IPS-18c (cell line): ENCODE data around the gene RAB3GAP1.
A peak's percentile ranks its signal among the peaks of the same experiment; 100 is the strongest.
"Not testable (repeated sequence)": the region's sequence is repeated elsewhere in the genome, so short reads cannot be mapped to it uniquely, and the experiment has no call there.

ENCODE experiments used
- H3K4me3 ChIP-seq: 2 replicates; pipeline ENCODE4 v1.7.0; 2013; ENCODE audit warnings: low read depth, mild to moderate bottlenecking, low read length, moderate library complexity; ENCODE audit not compliant: insufficient read depth
- H3K9me3 ChIP-seq: one replicate; pipeline ENCODE4 v1.6.1; 2013; ENCODE audit warnings: mild to moderate bottlenecking, low read length, moderate library complexity; ENCODE audit not compliant: control insufficient read depth, insufficient read depth

RAB3GAP1 gene

DNA sequence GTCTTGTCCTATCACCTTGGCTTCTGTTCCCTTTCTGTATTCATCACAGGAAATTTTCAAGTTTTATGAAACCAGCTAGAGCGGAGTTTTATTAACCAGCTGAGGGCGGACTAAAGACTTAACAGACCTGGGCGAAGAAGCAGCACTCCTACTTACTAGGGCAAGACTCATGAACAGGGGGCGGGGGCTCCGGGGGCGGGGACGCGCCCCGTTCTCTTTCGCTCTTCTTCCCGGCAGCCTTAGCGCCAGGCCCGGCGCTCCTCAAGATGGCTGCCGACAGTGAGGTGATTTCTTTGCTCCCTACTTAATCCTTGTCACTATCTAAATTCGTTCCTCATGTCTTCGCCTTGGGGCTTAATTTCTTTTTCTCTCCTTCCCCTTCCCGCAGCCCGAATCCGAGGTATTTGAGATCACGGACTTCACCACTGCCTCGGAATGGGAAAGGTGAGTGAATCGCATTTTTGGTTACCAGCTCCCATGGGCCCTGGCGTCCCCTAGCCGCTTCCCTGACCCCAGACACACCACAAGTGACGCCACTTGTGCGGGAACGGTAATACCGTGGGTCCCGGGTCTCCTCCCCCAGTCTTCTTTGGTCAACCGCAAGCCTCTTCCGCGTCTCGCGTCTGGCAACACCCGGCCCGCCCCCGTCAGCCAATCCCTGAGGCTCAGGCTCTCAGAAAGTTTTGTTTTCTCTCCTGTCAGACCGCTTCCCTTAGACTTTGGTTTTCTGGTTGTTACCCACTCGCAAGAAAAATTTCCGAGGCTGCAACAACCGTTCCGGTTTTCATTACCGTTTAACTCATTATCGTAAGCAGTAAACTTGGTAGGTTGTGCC, at the start of gene RAB3GAP1:
Gene RAB3GAP1, plus strand, starts transcription at position 251 of the 835 bp plus-strand sequence. Its CDS starts 16 bp downstream, at position 267.
- H3K9me3 ChIP-seq = no peaks in the 10 kb centered on the region
- H3K4me3 ChIP-seq = peak within 1 kb of the TSS; percentile 92

DNA sequence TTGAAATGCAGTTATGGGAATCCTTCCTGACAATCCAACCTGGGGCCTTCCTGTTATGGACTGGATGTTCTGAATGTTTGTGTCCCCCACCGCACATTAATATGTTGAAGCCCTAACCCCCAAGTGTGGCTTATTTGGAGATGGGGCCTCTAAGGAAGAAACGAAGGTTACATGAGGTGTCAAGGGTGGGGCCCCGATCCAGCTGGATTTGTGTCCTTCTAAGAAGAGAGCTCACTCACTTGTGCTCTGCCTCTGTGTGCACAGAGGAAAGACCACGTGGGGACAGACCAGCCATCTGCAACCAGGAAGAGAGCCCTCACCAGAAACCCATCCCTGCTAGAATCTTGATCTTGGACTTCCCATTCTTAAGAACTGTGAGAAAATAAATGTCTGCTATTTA, 49.3 kb upstream of the RAB3GAP1 start:
- H3K4me3 ChIP-seq = no peak overlapping the region

DNA sequence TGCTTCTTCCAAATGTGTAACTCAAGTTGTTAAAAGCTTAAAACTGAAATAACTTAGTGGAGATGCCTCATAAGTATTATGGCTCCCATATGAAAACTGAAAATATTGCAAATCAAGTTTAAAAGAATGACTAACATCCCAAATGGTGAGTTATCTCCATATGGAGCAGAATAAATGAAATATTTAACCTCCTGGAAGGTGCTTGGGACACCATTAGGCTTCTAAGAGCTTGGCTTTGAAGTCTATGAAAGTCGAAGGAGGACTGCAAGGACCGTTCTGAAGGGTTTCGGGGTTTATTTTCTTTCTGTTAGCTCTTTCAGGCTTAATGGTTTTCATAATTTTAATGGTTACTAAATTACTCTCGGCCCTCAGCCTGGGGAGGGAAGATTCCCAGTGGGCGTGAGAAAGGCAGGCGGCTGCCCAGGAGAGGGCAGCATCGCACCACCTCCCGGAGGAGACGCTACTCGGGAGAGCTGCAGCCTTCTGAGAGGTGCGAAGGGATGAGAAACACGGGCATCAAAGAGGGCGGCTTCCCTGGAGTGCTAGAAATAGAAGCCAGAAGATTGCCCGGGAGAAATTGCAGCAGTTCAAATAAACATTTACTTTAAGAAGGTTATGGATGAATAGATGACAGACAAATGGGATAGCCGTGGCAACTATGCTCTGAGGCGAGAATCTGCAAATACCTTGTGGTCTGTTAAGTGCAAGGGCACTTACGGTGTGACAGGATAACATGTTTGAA, 47.9 kb upstream of the RAB3GAP1 start:
- no peaks in the 10 kb centered on the region for H3K9me3 ChIP-seq
- H3K4me3 ChIP-seq = no peak overlapping the region

More for the DNA sequence above, 49.3 kb upstream of the RAB3GAP1 start:
- no peaks in the 10 kb centered on the region for H3K9me3 ChIP-seq

DNA sequence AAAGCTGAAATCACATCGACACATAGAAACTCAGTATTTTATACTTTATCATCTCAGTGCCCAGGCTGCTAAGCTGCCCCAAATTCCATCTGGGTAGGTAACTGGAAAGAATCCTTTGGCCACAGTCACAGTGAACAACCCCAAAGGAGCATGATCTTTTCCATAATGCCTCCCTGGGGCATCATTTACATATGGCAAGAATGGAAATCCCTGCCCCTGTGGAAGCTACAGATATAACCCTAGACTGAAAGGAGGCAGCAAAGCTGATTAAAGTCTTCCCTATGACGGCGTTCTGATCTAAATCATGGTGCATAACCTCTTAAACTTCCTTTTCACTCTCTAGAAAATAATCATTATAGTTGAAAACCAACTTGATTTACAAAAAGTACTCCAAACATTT, 46.3 kb upstream of the RAB3GAP1 start:
- Histone ChIP-seq H3K4me3 (no peak overlapping the region), H3K9me3 (no peaks in the 10 kb centered on the region)

DNA sequence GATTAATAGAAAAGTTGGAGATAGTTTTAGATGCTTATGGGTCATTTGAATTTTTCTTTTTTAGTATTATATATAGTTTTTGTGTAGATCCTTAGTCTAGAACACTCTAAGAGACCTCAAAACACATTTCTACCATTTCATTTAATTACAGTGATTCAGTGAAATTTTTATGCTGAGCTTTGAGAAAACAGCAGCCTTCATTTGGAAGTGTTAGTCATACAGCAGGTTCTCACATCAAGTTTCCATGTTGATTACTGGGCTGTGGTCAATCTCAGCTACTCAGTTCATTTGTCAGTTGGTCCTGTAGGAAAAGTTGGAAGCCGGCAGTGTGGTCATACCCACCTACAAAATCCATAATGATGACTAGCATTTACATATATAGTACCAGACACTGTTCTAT, 42.8 kb upstream of the RAB3GAP1 start:
- no peak overlapping the region for H3K4me3 ChIP-seq
- no peaks in the 10 kb centered on the region for H3K9me3 ChIP-seq

DNA sequence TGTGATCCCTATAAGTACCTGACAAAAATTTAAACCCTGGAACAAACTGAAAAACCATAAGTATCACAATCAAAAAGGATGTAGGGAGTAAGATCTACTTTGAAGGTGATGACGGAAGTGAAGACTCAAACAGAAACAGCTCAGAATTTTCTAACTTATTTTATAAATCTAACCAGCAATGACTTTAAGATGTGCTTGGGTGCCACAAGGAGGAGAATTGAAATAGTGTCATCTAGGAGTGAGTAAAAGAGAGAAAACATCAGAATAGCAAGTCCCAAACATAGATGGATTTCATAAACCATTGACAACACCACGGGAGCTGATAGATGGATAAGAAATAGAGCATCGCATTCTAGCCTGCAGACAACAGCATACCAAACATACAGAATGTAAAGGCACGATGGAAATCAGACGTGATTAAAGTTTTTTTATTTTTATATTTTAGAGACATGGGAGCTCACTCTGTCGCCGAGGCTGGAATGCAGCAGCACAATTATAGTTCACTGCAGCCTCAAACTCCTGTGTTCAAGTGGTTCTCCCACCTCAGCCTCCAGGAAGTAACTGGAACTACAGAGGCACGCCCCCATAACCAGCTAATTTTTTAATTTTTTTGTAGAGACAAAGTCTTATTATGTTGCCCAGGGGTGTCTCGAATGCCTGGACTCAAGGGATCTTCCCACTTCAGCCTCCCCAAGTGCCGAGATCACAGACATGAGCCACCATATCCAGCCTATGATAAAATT, 41.7 kb upstream of the RAB3GAP1 start:
- H3K9me3 ChIP-seq = no peaks in the 10 kb centered on the region
- no peak overlapping the region for H3K4me3 ChIP-seq

DNA sequence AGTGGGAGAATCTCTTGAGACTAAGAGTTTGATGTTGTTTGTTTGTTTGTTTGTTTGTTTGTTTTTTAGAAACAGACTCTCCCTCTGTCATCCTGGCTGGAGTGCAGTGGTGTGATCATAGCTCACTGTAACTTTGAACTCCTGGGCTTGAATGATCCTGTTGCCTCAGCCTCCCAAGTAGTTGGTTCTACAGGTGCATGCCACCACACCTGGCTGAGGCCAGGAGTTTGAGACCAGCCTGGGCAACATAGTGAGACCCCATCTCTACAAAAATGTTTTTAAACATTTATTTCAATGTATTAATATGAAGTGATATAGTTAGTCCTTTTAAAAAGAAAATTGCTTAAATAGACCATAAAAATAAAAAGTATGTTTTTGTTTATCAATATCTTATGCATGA, 40.5 kb upstream of the RAB3GAP1 start:
- Histone ChIP-seq H3K9me3 (no peaks in the 10 kb centered on the region), H3K4me3 (no peak overlapping the region)

DNA sequence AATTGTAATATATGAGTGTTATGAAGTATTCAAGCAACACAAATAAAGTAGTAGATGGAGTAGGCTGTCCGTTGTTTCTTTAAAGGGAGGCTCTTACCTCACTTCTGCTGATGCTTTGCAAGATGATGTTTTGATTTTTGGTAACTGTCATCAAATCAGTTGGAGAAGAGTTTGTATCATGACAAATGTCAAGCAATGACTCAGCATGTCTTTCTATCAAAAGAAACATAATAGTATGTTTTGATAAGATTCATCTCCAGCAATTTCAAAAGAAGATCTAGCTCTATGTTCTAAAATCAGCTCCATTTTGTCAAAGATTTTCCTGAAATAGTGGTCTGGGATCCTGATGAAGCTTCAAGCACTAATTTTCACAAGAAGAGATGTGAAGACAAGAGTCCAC, 30.5 kb upstream of the RAB3GAP1 start:
- no peak overlapping the region for H3K4me3 ChIP-seq
- H3K9me3 ChIP-seq = no peaks in the 10 kb centered on the region

DNA sequence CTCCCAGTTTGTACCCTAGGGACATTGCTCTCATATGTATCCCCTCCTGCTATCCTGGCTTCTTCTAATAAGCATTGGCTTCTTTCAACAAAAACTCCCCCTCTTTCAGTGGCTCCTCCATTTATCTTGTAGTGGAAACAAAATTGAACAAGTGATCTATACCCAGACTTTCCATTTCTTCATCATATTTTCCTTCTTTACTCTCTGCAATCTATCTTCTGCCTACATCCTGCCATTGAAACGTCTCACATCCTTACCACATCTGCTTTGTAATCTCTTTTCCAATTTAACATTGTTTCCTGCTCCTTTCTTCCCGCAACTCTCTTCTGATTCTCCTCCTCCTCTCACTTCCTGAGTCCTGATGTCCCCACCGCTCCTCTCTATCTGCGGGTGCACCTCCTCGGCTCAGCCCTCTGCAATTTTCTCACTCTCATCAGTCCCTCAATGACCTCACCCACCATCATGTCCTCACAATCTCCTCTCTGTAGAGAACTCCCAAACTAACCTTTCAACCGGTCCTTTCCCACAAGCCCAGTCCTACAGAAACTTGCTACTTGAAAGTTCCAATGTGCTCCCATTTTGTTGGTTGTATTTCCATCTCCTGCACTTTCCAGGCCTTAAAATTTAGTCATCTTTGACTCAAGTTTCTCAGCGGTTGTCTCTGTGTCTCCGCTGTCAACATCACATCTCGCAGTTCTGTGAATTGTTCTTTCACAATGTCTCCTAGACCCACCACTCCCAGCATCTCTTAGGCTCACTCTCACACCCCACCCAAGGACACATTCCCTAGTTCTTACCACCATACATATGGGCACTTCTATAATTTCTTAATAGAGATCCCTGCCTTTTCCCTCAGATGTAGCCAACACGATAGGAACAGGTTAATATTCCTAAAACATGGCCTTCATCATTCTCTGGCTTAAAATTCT, 28.9 kb upstream of the RAB3GAP1 start:
- no peak overlapping the region for H3K4me3 ChIP-seq
- no peaks in the 10 kb centered on the region for H3K9me3 ChIP-seq

DNA sequence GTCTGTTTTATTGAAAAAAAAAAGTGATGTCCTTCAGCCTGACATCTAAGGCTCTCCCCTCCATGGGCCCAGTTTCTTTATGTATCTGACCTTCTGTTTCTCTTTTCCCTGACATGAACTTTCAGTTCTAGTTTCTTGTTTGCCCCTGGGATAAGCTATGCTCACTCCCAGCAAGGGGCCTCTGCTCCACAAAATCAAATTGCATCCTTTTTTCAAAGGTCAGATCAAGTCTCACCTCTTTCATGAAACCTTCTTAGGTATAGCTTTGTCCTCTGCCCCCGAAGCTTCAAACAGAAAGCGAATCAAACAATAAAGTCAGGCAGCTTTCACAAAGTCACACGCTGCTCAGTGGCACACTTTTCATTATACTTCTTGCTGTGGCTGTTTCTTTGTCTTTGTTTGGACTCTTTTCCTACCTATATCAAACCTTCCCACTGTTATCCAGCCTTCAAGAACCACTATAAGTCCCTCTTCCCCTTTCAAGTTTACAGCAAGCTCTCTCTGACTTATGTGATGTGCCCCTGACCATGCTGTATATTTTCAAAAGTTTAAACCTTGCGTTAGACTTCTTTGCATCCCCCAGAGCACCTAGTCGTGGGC, 28.1 kb upstream of the RAB3GAP1 start:
- Histone ChIP-seq H3K4me3 (no peak overlapping the region), H3K9me3 (no peaks in the 10 kb centered on the region)

DNA sequence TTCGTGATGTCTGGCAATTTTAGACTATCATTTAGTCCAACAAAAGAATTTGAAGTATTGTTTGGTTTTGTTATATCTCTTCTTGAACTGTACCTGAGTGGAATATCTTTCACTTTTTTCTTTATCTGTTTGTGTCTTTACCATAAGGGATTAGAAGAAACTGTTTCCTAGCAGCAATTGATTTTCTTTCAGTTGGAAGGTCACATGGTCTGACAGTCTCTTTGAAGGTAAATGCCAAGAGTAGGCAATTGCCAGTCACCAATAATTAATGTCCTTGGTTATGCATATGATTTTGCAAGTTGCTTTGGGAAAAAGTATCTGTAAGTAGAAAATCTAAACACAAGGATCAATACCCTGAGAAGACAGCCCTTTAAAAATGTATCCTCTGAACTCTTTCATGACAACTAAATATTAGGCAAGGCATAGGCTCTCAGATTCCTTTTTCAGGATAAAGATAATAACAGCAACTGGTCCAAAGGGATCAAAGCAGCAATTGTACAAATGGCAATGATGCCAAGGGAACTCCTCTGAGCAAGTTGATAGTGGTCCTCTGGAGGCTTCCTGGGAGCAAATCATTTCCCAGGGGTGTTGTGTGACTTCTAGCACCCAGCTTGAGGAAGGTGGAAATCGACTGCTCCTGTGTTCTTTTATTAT, 22.5 kb upstream of the RAB3GAP1 start:
- Histone ChIP-seq H3K9me3 (no peaks in the 10 kb centered on the region), H3K4me3 (no peak overlapping the region)

DNA sequence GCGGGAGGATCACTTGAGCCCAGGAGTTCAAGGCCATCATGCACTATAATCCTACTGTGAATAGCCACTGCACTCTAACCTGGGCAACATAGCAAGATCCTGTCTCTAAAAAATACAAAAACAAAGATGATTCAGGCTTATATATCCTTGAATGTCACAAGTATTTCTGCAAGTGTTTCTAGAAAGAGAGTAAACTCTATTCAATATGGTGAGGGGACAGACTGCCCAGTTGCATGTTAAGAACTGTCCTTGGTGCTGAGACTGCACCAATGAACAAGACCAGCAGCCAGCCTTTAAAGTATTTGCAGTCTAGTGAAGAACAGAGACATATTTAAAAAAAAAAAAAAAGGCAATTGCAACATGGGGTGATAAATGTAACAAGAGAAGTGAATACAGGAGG, 21.3 kb upstream of the RAB3GAP1 start:
- Histone ChIP-seq H3K9me3 (no peaks in the 10 kb centered on the region), H3K4me3 (no peak overlapping the region)

DNA sequence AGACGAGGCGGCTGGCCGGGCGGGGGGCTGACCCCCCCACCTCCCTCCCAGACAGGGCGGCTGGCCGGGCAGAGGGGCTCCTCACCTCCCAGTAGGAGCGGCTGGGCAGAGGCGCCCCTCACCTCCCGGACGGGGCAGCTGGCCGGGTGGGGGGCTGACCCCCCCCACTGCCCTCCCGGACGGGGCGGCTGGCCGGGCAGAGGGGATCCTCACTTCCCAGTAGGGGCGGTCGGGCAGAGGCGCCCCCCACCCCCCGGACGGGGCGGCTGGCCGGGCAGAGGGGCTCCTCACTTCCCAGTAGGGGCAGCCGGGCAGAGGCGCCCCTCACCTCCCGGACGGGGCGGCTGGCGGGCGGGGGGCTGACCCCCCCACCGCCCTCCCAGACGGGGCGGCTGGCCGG, 18.9 kb upstream of the RAB3GAP1 start:
- H3K4me3 ChIP-seq, H3K9me3 ChIP-seq: not testable (repeated sequence)

DNA sequence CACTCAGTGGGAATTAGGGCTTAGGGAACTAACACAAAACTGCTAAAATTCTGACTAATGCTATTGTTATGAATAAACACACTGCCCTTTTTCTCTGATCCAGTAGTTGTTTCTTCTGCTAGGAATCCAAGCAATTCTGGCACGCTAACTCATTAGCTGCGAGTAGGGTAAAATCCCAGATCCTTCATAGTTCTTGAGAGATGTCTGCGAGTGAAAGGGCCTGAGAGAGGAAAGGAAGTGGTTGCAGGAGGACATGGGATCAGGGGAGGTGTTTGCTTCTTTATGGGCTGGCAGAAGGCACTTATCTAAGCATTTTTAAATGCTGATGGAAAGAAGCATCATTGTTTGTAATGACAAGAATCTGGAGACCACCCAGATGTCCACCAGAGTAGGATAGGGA, 14.3 kb upstream of the RAB3GAP1 start:
- Histone ChIP-seq H3K9me3 (no peaks in the 10 kb centered on the region), H3K4me3 (no peak overlapping the region)

DNA sequence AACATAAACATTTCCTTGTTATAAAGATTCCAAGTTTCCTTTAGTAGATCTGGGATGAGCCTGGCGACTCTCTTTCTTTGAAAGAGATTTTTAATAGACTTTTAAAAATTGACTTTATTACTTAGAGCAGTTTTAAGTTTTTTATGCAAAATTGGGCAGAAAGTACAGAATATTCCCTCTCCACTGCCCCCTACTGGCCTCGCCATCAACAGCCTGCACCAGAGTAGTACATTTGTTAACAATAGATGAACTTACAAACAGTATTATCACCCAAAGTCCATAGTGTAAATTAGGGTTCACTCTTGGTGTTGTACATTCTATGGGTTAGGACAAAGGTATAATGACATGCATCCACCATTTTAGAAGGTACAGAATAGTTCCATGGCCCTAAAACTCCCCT, 8.7 kb upstream of the RAB3GAP1 start:
- no peak overlapping the region for H3K4me3 ChIP-seq
- no peaks in the 10 kb centered on the region for H3K9me3 ChIP-seq

DNA sequence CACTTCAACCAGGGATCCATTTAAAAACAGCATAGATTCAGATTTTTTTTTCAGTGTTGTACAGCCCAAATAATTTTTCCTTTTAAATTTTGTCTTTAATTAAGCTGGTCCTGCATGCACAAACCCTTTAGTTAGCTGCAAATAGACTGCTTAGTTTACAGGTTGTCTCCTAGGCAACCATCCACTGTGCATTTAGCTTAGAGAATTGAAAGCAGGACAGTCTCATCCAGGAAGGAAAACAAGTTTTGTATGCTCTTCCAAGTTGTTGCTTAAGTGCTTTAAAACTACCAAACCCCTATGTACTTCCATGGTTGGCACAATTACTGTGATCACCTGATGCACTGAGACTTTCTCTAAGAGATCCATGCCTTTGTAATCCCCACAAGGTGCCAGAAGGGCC, 4.8 kb upstream of the RAB3GAP1 start, which contains the start of gene MAP3K19:
Gene MAP3K19, minus strand, starts transcription at position 148 of the 400 bp plus-strand sequence. CDS start 22,800 bp downstream, outside the sequence.
- Histone ChIP-seq H3K9me3 (no peaks in the 10 kb centered on the region), H3K4me3 (no peak within 1 kb of the TSS)
